Measurements from ENCODE around the gene ALDH1A1. TPM values are rescaled to one million over a fixed set of nuclear protein-coding genes. Genes with fewer than 3 reads are reported as not detected.
A peak's percentile ranks its signal among the peaks of the same experiment; 100 is the strongest.

ALDH1A1 gene
- total and polyA plus RNA-seq, 2 of the 8 experiments (the other 6 are each of a cell fraction or from before 2014, with no cell fraction given): 0.50 to 0.82 TPM

GRCh38 chr9:72997387-72997995 is 44.6 kb upstream of the ALDH1A1 start:
- no peak overlapping the region for H2BK5ac ChIP-seq (ENCODE audit: low read depth, low read length)
- H3K79me2 ChIP-seq (ENCODE audit: control insufficient read depth in 1 of 2, insufficient read depth in 2 of 2, low read length in 2 of 2): no peaks in the 10 kb centered on the region
- H4K8ac ChIP-seq (ENCODE audit: extremely low read depth, insufficient read depth, low read length): no peak overlapping the region
- H3K4me1 ChIP-seq (replicated peaks in 1 of 4; ENCODE audit: control insufficient read depth in 3 of 4, insufficient read depth in 4 of 4, low read length in 3 of 4): no peaks in the 10 kb centered on the region; a peak in 2 of 7 replicates
- H3K4me2 ChIP-seq (ENCODE audit: insufficient read depth in 1 of 2, low read depth in 2 of 2, low read length in 2 of 2): no peak overlapping the region
- H3K36me3 ChIP-seq (ENCODE audit: control insufficient read depth in 2 of 4, insufficient read depth in 4 of 4, low read length in 3 of 4): no peaks in the 10 kb centered on the region
- H3K4me3 ChIP-seq (ENCODE audit: extremely low read depth in 1 of 4, insufficient read depth in 2 of 4, low read depth in 3 of 4, low read length in 4 of 4): no peak overlapping the region
- DNase-seq (ENCODE audit: low read depth in 1 of 2, low spot score in 2 of 2): no peak
- H3K27me3 ChIP-seq (replicated peaks in 1 of 4; ENCODE audit: control insufficient read depth in 3 of 4, extremely low read depth in 1 of 4, insufficient read depth in 3 of 4, low read length in 3 of 4): no peaks in the 10 kb centered on the region
- no peak overlapping the region for H3K4ac ChIP-seq (replicated peaks; ENCODE audit: insufficient read length, low read depth, low read length)
- ChIA-PET CTCF (ENCODE audit: partially characterized antibody) (interaction anchor here (1.2 kb wide), 1 partner anchor 125 kb away, joined by 4 read pairs; no protein-coding TSS in a partner anchor), POLR2A (ENCODE audit: partially characterized antibody) (no interaction called here)
- no peak overlapping the region for H3K9ac ChIP-seq (replicated peaks in 1 of 4; ENCODE audit: extremely low read depth in 1 of 4, low read depth in 3 of 4, low read length in 3 of 4)
- TF ChIP-seq CBX8 (IDR thresholded peaks at IDR 0.05; ENCODE audit: borderline replicate concordance, low read depth, low read length) (no peak), CBX5 (IDR thresholded peaks at IDR 0.05; ENCODE audit: low read depth, low read length) (no peak), RNF2 (IDR thresholded peaks at IDR 0.05; ENCODE audit: borderline replicate concordance, low read depth, low read length, missing control alignments, poor library complexity, severe bottlenecking) (no peak), EZH2 (IDR thresholded peaks at IDR 0.05; ENCODE audit: low read depth, low read length, severe bottlenecking) (no peak), POU5F1 (IDR thresholded peaks at IDR 0.05; ENCODE audit: low read depth, low read length) (no peak), SIX5 (IDR thresholded peaks at IDR 0.05; ENCODE audit: low read depth, low read length) (no peak), RAD21 (IDR thresholded peaks at IDR 0.05 in 1 of 2, conservative IDR thresholded peaks at IDR 0.05 in 1 of 2; ENCODE audit: low read depth in 2 of 2, low read length in 2 of 2) (no peak), ASH2L (IDR thresholded peaks at IDR 0.05; ENCODE audit: low read length) (no peak)
- no peak overlapping the region for H3K23ac ChIP-seq (ENCODE audit: insufficient read length)
- H3K14ac ChIP-seq (ENCODE audit: insufficient read length): no peak overlapping the region
- no peaks in the 10 kb centered on the region for H3K9me3 ChIP-seq (ENCODE audit: insufficient read depth in 2 of 2, low read depth in 1 of 2, low read length in 1 of 2)
- no peak overlapping the region for H3K56ac ChIP-seq (replicated peaks; ENCODE audit: insufficient read length, low read depth, low read length)
- no peak overlapping the region for H2BK20ac ChIP-seq (ENCODE audit: low read length)
- FAIRE-seq: no peak
- no peaks in the 10 kb centered on the region for H4K20me1 ChIP-seq (replicated peaks in 1 of 2; ENCODE audit: control insufficient read depth in 1 of 2, insufficient read depth in 2 of 2, low read length in 2 of 2)
- H2BK120ac ChIP-seq (replicated peaks; ENCODE audit: low read depth, low read length): no peak overlapping the region
- no peak overlapping the region for H2BK15ac ChIP-seq (ENCODE audit: low read length)
- no peak overlapping the region for H2BK12ac ChIP-seq (ENCODE audit: low read depth, low read length)
- no peak overlapping the region for H4K5ac ChIP-seq (ENCODE audit: insufficient read length, low read depth, low read length)
- WGBS, 2 experiments (ENCODE audit: extremely low coverage in 1 of 2, insufficient coverage in 1 of 2, insufficient read length in 1 of 2, insufficient replicate concordance in 2 of 2, low coverage in 1 of 2, low lambda C conversion rate in 2 of 2, missing lambda C conversion rate in 1 of 2): 92% methylated on average over 9 of the region's 9 CpGs; no CpG with 5 or more reads in 1 of the 2 experiments
- no peak overlapping the region for H4K91ac ChIP-seq (replicated peaks; ENCODE audit: insufficient read length, low read length)
- H3K18ac ChIP-seq (ENCODE audit: extremely low read depth, low read length): no peak overlapping the region; the same call in 1 of the 2 replicates
- no peaks in the 10 kb centered on the region for H3K79me1 ChIP-seq (ENCODE audit: low read depth, low read length)
- no peaks in the 10 kb centered on the region for H3K23me2 ChIP-seq (ENCODE audit: low read depth, low read length)
- H2AFZ ChIP-seq (ENCODE audit: low read length): peak overlapping the region; percentile 92; the same call in 1 of the 2 replicates
- no peak overlapping the region for H3K27ac ChIP-seq (ENCODE audit: low read depth, low read length)
- H2AK5ac ChIP-seq (ENCODE audit: low read depth, low read length): no peak overlapping the region

All from H1 (cell line).